ENCODE data around the gene SLAMF6.
"Not testable (repeated sequence)": the region's sequence is repeated elsewhere in the genome, so short reads cannot be mapped to it uniquely, and the experiment has no call there.

SLAMF6 gene

GRCh38 chr1:160522622-160523345, at the start of gene SLAMF6:
Gene SLAMF6, minus strand, starts transcription at chr1:160523255. Its CDS starts 63 bp downstream, at chr1:160523192.
- no peak for DNase-seq (ENCODE audit: low read depth)
- H3K4me3 ChIP-seq (ENCODE audit: low read length), result no peak within 1 kb of the TSS
- TF ChIP-seq CTCF (conservative IDR thresholded peaks at IDR 0.05; ENCODE audit: low read length), result no peak

GRCh38 chr1:160570840-160571239, 47.8 kb upstream of the SLAMF6 start:
- no peak for DNase-seq (ENCODE audit: low read depth)
- H3K4me3 ChIP-seq (ENCODE audit: low read length), result no peak overlapping the region
- TF ChIP-seq CTCF (conservative IDR thresholded peaks at IDR 0.05; ENCODE audit: low read length), result no peak

DNA sequence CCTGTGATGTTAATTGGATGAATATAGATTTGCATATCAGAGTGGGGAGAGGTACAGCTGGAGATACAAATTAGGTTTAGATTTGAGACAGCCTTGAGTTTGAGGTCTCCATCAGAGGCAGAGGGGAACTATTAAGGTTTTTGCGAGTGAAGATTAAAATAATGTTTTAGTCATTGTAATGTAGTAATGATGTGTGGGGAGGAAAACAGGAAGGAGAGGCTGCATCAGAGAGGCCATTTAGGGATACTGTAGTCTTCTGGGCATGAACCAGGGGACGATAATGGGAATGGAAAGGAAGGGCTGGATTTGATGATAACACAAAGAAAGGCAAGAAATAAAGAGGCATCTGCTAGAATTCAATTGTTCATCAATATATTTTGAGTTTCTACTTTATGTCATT, 46.8 kb upstream of the SLAMF6 start:
- H3K4me3 ChIP-seq (ENCODE audit: low read length), result no peak overlapping the region
- DNase-seq (ENCODE audit: low read depth), result no peak
- TF ChIP-seq CTCF (conservative IDR thresholded peaks at IDR 0.05; ENCODE audit: low read length), result no peak

- no peak for DNase-seq (ENCODE audit: low read depth)
- TF ChIP-seq CTCF (conservative IDR thresholded peaks at IDR 0.05; ENCODE audit: low read length), result no peak
- no peak overlapping the region for H3K4me3 ChIP-seq (ENCODE audit: low read length)
These were observed 45.0 kb upstream of the SLAMF6 start for GRCh38 chr1:160567858-160568682.

- no peak for TF ChIP-seq CTCF (conservative IDR thresholded peaks at IDR 0.05; ENCODE audit: low read length)
- no peak overlapping the region for H3K4me3 ChIP-seq (ENCODE audit: low read length)
- no peak for DNase-seq (ENCODE audit: low read depth)
These were observed 44.3 kb upstream of the SLAMF6 start for GRCh38 chr1:160567341-160567740.

DNA sequence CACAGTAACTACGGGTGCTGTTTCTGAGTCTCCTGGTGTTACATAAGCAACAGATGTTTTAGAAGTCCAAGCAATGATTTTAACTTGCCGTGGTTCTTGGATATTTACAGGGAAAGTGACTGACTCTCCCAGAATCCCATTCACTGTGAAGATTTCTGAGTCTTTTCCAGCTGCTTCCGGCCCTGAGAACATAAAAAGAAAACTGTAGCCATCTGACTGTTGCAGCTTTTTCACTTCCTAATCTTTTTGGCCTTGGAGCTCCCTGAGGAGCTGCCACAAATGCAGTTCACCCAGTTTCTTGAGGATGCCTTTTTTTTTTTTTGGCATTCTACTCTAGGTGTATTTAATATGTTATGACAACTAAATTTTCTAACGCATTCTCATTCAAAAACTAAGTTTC, 42.5 kb upstream of the SLAMF6 start:
- DNase-seq (ENCODE audit: low read depth), result no peak
- no peak overlapping the region for H3K4me3 ChIP-seq (ENCODE audit: low read length)
- no peak for TF ChIP-seq CTCF (conservative IDR thresholded peaks at IDR 0.05; ENCODE audit: low read length)

- not testable (repeated sequence) for H3K4me3 ChIP-seq (ENCODE audit: low read length); DNase-seq (ENCODE audit: low read depth)
These were observed 40.2 kb upstream of the SLAMF6 start for GRCh38 chr1:160563230-160563629.

GRCh38 chr1:160562745-160563144, 39.7 kb upstream of the SLAMF6 start:
- not testable (repeated sequence) for DNase-seq (ENCODE audit: low read depth); H3K4me3 ChIP-seq (ENCODE audit: low read length)
